Heart left ventricle (tissue), 13 donors: ENCODE results near the gene HMCN2.

ENCODE experiments used
- CTCF ChIP-seq, 12 donors: fragments of 200-600 bp; sonication (generic) in 4 of 12; IDR thresholded peaks; one replicate each; pipeline versions ENCODE4 v1.5.0 to v1.8.0; 2018 to 2022; ENCODE audit warnings: antibody characterized with exemption in 12 of 12, mild to moderate bottlenecking in 5 of 12
- POLR2A ChIP-seq, 2 donors: fragments of 450-650 bp; IDR thresholded peaks; one replicate each; pipeline ENCODE4 v1.6.1; 2017; ENCODE audit warnings: antibody characterized with exemption in 2 of 2, mild to moderate bottlenecking in 2 of 2, moderate library complexity in 2 of 2
- donor health status: ischemic (EF 13 %, LVEDD 7.1; RV severe dilation, severe dysfunction).
- donor health status: DM: no; HTN: yes; CAD: no.
- donor health status: DM: no; HTN: no; CAD: no.
- donor health status: ischemic (EF 25% LVEDD 6.9; RV normal size, moderate dysfunction).
- donor health status: ischemic (EF 25% LVEDD 5.7; RV mildly dilated, moderate dysfunction).
- donor health status: ischemic (EF 35%, LVEDD 5.7; RV mildly dilated, moderate dysfunction).
- donor health status: nonischemic (EF 11% LVEDD 7.7; RV severe dilation, severe dysfunction).
- donor health status: DM: yes; HTN: yes; CAD: no.
- donor health status: PGD.
- donor health status: ischemic (EF 29% LVEDD 5.4; RV normal size, mild dysfunction).
- donor health status: nonischemic (EF 23%, LVEDD 6.1; RV moderate dilation, normal function).

- TF ChIP-seq CTCF (IDR thresholded peaks at IDR 0.05): no peak
- TF ChIP-seq POLR2A (IDR thresholded peaks at IDR 0.05): no peak
Observed at GRCh38 chr9:130470269-130470668, 204.7 kb downstream of the HMCN2 start.
